H1 (cell line): ENCODE measurements around the gene KLHL29. TPM values are rescaled to one million over a fixed set of nuclear protein-coding genes. Genes with fewer than 3 reads are reported as not detected.

ENCODE experiments used
- CTCF ChIA-PET: fragments of 300-600 bp; sonication (Branson Sonifier 250); formaldehyde crosslinking; loops from one replicate; lab custom pipeline; 2021; ENCODE audit not compliant: partially characterized antibody; lab: Charles Lee
- POLR2A ChIA-PET: fragments of 300-600 bp; sonication (Branson Sonifier 250); formaldehyde crosslinking; loops from one replicate; lab custom pipeline; 2021; ENCODE audit warnings: inconsistent platforms; ENCODE audit not compliant: partially characterized antibody; lab: Charles Lee
- DNase-seq, 2 experiments: peaks; one replicate each; pipeline versions ENCODE4 v3.0.0 to v3.0.0-alpha.2; 2010 to 2022; ENCODE audit warnings: low spot score in 2 of 2, low read depth in 1 of 2, mixed read lengths in 1 of 2
- FAIRE-seq: peaks from 2 replicates; lab custom pipeline; 2011; peaks lifted over from hg19 to GRCh38; lab: Jason Lieb, UNC
- H2AFZ ChIP-seq: 2 replicates; pipeline ENCODE4 v1.8.1; 2012; ENCODE audit warnings: low read length, inconsistent platforms
- H2AK5ac ChIP-seq: 2 replicates; pipeline ENCODE4 v1.6.1; 2013; ENCODE audit warnings: low read depth, low read length
- H2BK120ac ChIP-seq: replicated peaks from 2 replicates; pipeline ENCODE3; 2013; ENCODE audit warnings: low read depth, low read length, inconsistent platforms
- H2BK12ac ChIP-seq: 2 replicates; pipeline ENCODE4 v1.6.1; 2013; ENCODE audit warnings: low read depth, low read length
- H2BK15ac ChIP-seq: 2 replicates; pipeline ENCODE4 v1.6.1; 2013; ENCODE audit warnings: low read length
- H2BK20ac ChIP-seq: 2 replicates; pipeline ENCODE4 v1.6.1; 2013; ENCODE audit warnings: low read length
- H2BK5ac ChIP-seq: 2 replicates; pipeline ENCODE4 v1.6.1; 2013; ENCODE audit warnings: low read depth, low read length
- H3K14ac ChIP-seq: 2 replicates; pipeline ENCODE4 v1.6.1; 2013; ENCODE audit warnings: inconsistent platforms; ENCODE audit not compliant: insufficient read length
- H3K18ac ChIP-seq: 2 replicates; pipeline ENCODE4 v1.6.1; 2013; ENCODE audit warnings: low read length; ENCODE audit errors: extremely low read depth
- H3K23ac ChIP-seq: 2 replicates; pipeline ENCODE4 v1.6.1; 2013; ENCODE audit warnings: inconsistent platforms; ENCODE audit not compliant: insufficient read length
- H3K23me2 ChIP-seq: 2 replicates; pipeline ENCODE4 v1.6.1; 2013; ENCODE audit warnings: low read depth, low read length
- H3K27ac ChIP-seq: 2 replicates; pipeline ENCODE4 v1.6.1; 2011; ENCODE audit warnings: low read depth, low read length, inconsistent platforms
- H3K27me3 ChIP-seq, 4 experiments: replicated peaks in 1 of 4; 1 replicate in 1 of 4; 2 replicates in 3 of 4; pipeline versions ENCODE4 v1.6.1 to v1.8.1; 2011 to 2013; ENCODE audit warnings: low read length in 3 of 4, mild to moderate bottlenecking in 3 of 4, inconsistent platforms in 2 of 4, mixed read lengths in 2 of 4, moderate library complexity in 1 of 4; ENCODE audit not compliant: control insufficient read depth in 3 of 4, insufficient read depth in 3 of 4; ENCODE audit errors: extremely low read depth in 1 of 4
- H3K36me3 ChIP-seq, 4 experiments: 2 replicates each; pipeline versions ENCODE4 v1.6.1 to v1.8.1; 2011 to 2013; ENCODE audit warnings: mild to moderate bottlenecking in 4 of 4, low read length in 3 of 4, moderate library complexity in 2 of 4, control low read depth in 1 of 4, inconsistent platforms in 1 of 4; ENCODE audit not compliant: insufficient read depth in 4 of 4, control insufficient read depth in 2 of 4
- H3K4ac ChIP-seq: replicated peaks from 2 replicates; pipeline ENCODE3; 2013; ENCODE audit warnings: low read length, low read depth, mixed read lengths, inconsistent platforms; ENCODE audit not compliant: insufficient read length
- H3K4me1 ChIP-seq, 4 experiments: replicated peaks in 1 of 4; 1 replicate in 1 of 4; 2 replicates in 3 of 4; pipeline versions ENCODE4 v1.6.1 to v1.8.1; 2011 to 2013; ENCODE audit warnings: low read length in 3 of 4, inconsistent platforms in 2 of 4, mixed read lengths in 1 of 4; ENCODE audit not compliant: insufficient read depth in 4 of 4, control insufficient read depth in 3 of 4
- H3K4me2 ChIP-seq, 2 experiments: 2 replicates each; pipeline versions ENCODE4 v1.6.1 to v1.8.1; 2011 to 2013; ENCODE audit warnings: low read depth in 2 of 2, low read length in 2 of 2, control low read depth in 1 of 2, inconsistent platforms in 1 of 2, mild to moderate bottlenecking in 1 of 2; ENCODE audit not compliant: insufficient read depth in 1 of 2
- H3K4me3 ChIP-seq, 4 experiments: fragments of 200-600, 300-600 bp in 1 of 4; sonication (generic), shearing (Covaris generic), sonication (Bioruptor Twin) in 1 of 4; 2 replicates each; pipeline versions ENCODE4 v1.5.1 to v1.8.1; 2011 to 2016; ENCODE audit warnings: low read length in 4 of 4, low read depth in 3 of 4, control low read depth in 2 of 4, inconsistent platforms in 2 of 4, mild to moderate bottlenecking in 2 of 4, mixed read lengths in 1 of 4, moderate library complexity in 1 of 4; ENCODE audit not compliant: insufficient read depth in 2 of 4; ENCODE audit errors: extremely low read depth in 1 of 4
- H3K56ac ChIP-seq: replicated peaks from 2 replicates; pipeline ENCODE3; 2013; ENCODE audit warnings: low read depth, mild to moderate bottlenecking, mixed read lengths, low read length, inconsistent platforms; ENCODE audit not compliant: insufficient read length
- H3K79me1 ChIP-seq: 2 replicates; pipeline ENCODE4 v1.6.1; 2013; ENCODE audit warnings: low read depth, low read length, control low read depth
- H3K79me2 ChIP-seq, 2 experiments: 2 replicates each; pipeline versions ENCODE4 v1.6.1 to v1.8.1; 2012 to 2013; ENCODE audit warnings: low read length in 2 of 2, mild to moderate bottlenecking in 2 of 2, inconsistent platforms in 1 of 2; ENCODE audit not compliant: insufficient read depth in 2 of 2, control insufficient read depth in 1 of 2
- H3K9ac ChIP-seq, 4 experiments: replicated peaks in 1 of 4; 1 replicate in 1 of 4; 2 replicates in 3 of 4; pipeline versions ENCODE4 v1.6.1 to v1.8.1; 2011 to 2013; ENCODE audit warnings: low read depth in 3 of 4, low read length in 3 of 4, control low read depth in 2 of 4, mild to moderate bottlenecking in 2 of 4, moderate library complexity in 2 of 4, inconsistent platforms in 1 of 4; ENCODE audit errors: extremely low read depth in 1 of 4
- H3K9me3 ChIP-seq, 2 experiments: 2 replicates each; pipeline versions ENCODE4 v1.6.1 to v1.8.1; 2012 to 2013; ENCODE audit warnings: mild to moderate bottlenecking in 2 of 2, moderate library complexity in 2 of 2, control low read depth in 1 of 2, inconsistent platforms in 1 of 2, low read depth in 1 of 2, low read length in 1 of 2, mixed read lengths in 1 of 2; ENCODE audit not compliant: insufficient read depth in 2 of 2
- H4K20me1 ChIP-seq, 2 experiments: replicated peaks in 1 of 2; 2 replicates each; pipeline versions ENCODE3 to v1.8.1; 2011 to 2013; ENCODE audit warnings: inconsistent platforms in 2 of 2, low read length in 2 of 2, mild to moderate bottlenecking in 1 of 2; ENCODE audit not compliant: insufficient read depth in 2 of 2, control insufficient read depth in 1 of 2
- H4K5ac ChIP-seq: 2 replicates; pipeline ENCODE4 v1.6.1; 2013; ENCODE audit warnings: low read length, low read depth, mixed read lengths, inconsistent platforms; ENCODE audit not compliant: insufficient read length
- H4K8ac ChIP-seq: 2 replicates; pipeline ENCODE4 v1.8.0; 2013; ENCODE audit warnings: mild to moderate bottlenecking, moderate library complexity, low read length, inconsistent platforms; ENCODE audit not compliant: insufficient read depth; ENCODE audit errors: extremely low read depth
- H4K91ac ChIP-seq: replicated peaks from 2 replicates; pipeline ENCODE3; 2013; ENCODE audit warnings: low read length, mixed read lengths, inconsistent platforms; ENCODE audit not compliant: insufficient read length
- BRCA1 ChIP-seq: IDR thresholded peaks from 2 replicates; pipeline ENCODE4 v1.6.1; 2012; ENCODE audit warnings: low read depth, low read length, improper control_type of control experiment
- CBX8 ChIP-seq: fragments of 300-800, 300-1000 bp; sonication (generic); IDR thresholded peaks from 2 replicates; pipeline ENCODE4 v1.7.1; 2016; ENCODE audit warnings: low read depth, low read length, borderline replicate concordance
- CREB1 ChIP-seq: IDR thresholded peaks from 2 replicates; pipeline ENCODE4 v1.6.1; 2012; ENCODE audit warnings: inconsistent platforms
- GABPA ChIP-seq: IDR thresholded peaks from 2 replicates; pipeline ENCODE4 v1.6.1; 2011; ENCODE audit warnings: mild to moderate bottlenecking, low read length, moderate library complexity, borderline replicate concordance; ENCODE audit not compliant: insufficient read depth
- HDAC6 ChIP-seq: IDR thresholded peaks from one replicate; pipeline ENCODE4 v1.7.1; 2012; ENCODE audit warnings: low read depth, mild to moderate bottlenecking, inconsistent platforms, low read length, moderate library complexity
- POLR2AphosphoS5 ChIP-seq: IDR thresholded peaks from 2 replicates; pipeline ENCODE4 v1.6.1; 2011; ENCODE audit warnings: low read depth, low read length
- POU5F1 ChIP-seq: IDR thresholded peaks from 2 replicates; pipeline ENCODE4 v1.6.1; 2011; ENCODE audit warnings: low read depth, mild to moderate bottlenecking, low read length, moderate library complexity
- RNF2 ChIP-seq: fragments of 200-900, 300-1000 bp; sonication (generic); IDR thresholded peaks from 2 replicates; pipeline ENCODE4 v1.7.1; 2016; ENCODE audit warnings: borderline replicate concordance, low read depth, mild to moderate bottlenecking, antibody characterized with exemption, low read length; ENCODE audit not compliant: poor library complexity, severe bottlenecking; ENCODE audit errors: missing control alignments
- SP2 ChIP-seq: IDR thresholded peaks from 2 replicates; pipeline ENCODE4 v1.6.1; 2012; ENCODE audit warnings: mild to moderate bottlenecking, low read length, inconsistent platforms
- SP4 ChIP-seq: IDR thresholded peaks from 2 replicates; pipeline ENCODE4 v1.6.1; 2012; ENCODE audit warnings: low read length, inconsistent platforms
- SRF ChIP-seq: IDR thresholded peaks from 2 replicates; pipeline ENCODE4 v1.6.1; 2011; ENCODE audit warnings: mild to moderate bottlenecking, low read depth, low read length, moderate library complexity
- SUZ12 ChIP-seq: fragments of 200-600 bp; sonication (generic); IDR thresholded peaks from 2 replicates; pipeline ENCODE4 v1.6.1; 2012; ENCODE audit warnings: mild to moderate bottlenecking, inconsistent platforms, low read length, moderate library complexity, mixed read lengths
- ZNF274 ChIP-seq: IDR thresholded peaks from 2 replicates; pipeline ENCODE4 v1.7.0; 2012; ENCODE audit warnings: low read length, borderline replicate concordance; ENCODE audit errors: extremely low read depth
- WGBS, 2 experiments: shearing (Covaris generic) in 1 of 2; methylation state at CpG; one replicate each; pipeline versions ENCODE4 v1.1.6 to v1.1.7; 2013 to 2015; ENCODE audit warnings: low lambda C conversion rate in 2 of 2, mixed read lengths in 2 of 2, inconsistent platforms in 1 of 2, low coverage in 1 of 2, missing lambda C conversion rate in 1 of 2; ENCODE audit not compliant: insufficient replicate concordance in 2 of 2, insufficient coverage in 1 of 2, insufficient read length in 1 of 2; ENCODE audit errors: extremely low coverage in 1 of 2, missing lambda C conversion rate in 1 of 2; 5-methylcytosine and 5-hydroxymethylcytosine counted together
- polyA plus RNA-seq, 7 experiments: library from polyadenylated mRNA; depleted of rRNA in 3 of 7; stranded (reverse) in 5 of 7; unstranded in 2 of 7; fragments of >200 nt in 5 of 7; fragments of 200-250 nt in 2 of 7; gene quantifications; 1 replicate in 5 of 7; 2 replicates in 1 of 7; 4 replicates in 1 of 7; pipeline versions ENCODE4 v1.2.1 to v1.2.3, GENCODE V29; 2011 to 2013; ENCODE audit warnings: missing spikeins in 2 of 7, mixed read lengths in 2 of 7
- total RNA-seq: library from RNA; stranded (reverse); fragmentation: NEBNext Ultra II Directional; extraction: Animal tissue kit (Norgen Biotek cat#: 25700); gene quantifications from 2 replicates; pipeline ENCODE4 v1.2.1, GENCODE V29; 2021
- TF ChIP-seq, protein P1 (sequence below): IDR thresholded peaks from 2 replicates; pipeline ENCODE4 v1.6.1; 2012; ENCODE audit warnings: inconsistent platforms

Gene KLHL29
- total and polyA plus RNA-seq, 2 of the 8 experiments (the other 6 are each of a cell fraction or from before 2014, with no cell fraction given) = 1.1 to 4.7 TPM

DNA sequence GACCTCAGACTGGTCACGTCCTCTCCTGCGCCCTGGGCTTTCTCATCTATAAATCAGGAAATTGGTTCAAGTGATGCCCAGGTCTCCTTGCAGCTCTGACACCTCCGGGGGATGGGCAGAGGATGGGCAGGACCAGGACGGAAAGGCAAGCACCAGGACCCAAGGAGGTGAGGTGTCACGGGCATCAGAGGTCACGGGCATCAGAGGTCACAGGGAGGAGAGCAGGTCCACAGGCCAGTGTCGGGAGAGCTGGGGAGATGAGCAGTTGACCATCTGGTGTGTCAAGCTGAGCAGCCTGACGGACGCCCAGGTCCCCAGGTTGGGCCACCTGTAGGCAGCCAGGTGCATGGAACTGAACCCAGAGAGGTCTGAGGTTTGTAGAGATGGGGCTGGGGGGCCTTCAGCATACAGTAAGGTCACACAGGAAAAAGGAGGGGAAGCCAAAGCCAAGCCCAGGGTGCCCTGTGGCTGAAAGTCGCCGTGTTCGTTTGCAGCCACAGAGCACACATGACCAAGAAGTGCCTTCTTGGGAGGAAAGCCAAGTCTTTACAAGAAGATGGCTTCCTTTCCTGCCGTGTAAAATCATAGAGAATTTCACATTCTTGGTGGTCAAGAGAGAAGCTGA is 301.5 kb downstream of the KLHL29 start:
- no peaks in the 10 kb centered on the region for H4K20me1 ChIP-seq
- ChIA-PET CTCF (interaction anchor here (1.2 kb wide), 1 partner anchor 19 kb away, joined by 3 read pairs; no protein-coding TSS in a partner anchor), POLR2A (no interaction called here)
- no peak overlapping the region for H2BK20ac ChIP-seq
- H3K23me2 ChIP-seq = no peaks in the 10 kb centered on the region
- no peak overlapping the region for H3K4me3 ChIP-seq
- H3K4me1 ChIP-seq = peaks cover 0 to 20% (median 9%) of the 10 kb centered on the region in 4 experiments; a peak in 5 of 7 replicates
- no peak for DNase-seq
- no peak overlapping the region for H3K23ac ChIP-seq
- H3K79me1 ChIP-seq = no peaks in the 10 kb centered on the region
- 94% methylated on average over 13 of the region's 13 CpGs; no CpG with 5 or more reads in 1 of the 2 experiments for WGBS, 2 experiments
- H4K5ac ChIP-seq = no peak overlapping the region
- no peak overlapping the region for H3K9ac ChIP-seq
- no peak overlapping the region for H3K14ac ChIP-seq
- no peak overlapping the region for H2BK15ac ChIP-seq
- no peak overlapping the region for H2BK120ac ChIP-seq
- no peak overlapping the region for H4K91ac ChIP-seq
- no peaks in the 10 kb centered on the region for H3K79me2 ChIP-seq
- no peak overlapping the region for H3K18ac ChIP-seq
- H3K9me3 ChIP-seq = no peaks in the 10 kb centered on the region; a peak in 1 of 4 replicates
- no peak overlapping the region for H3K4me2 ChIP-seq
- no peak overlapping the region for H2BK12ac ChIP-seq
- no peak overlapping the region for H3K27ac ChIP-seq
- H2AFZ ChIP-seq = no peak overlapping the region
- no peaks in the 10 kb centered on the region for H3K27me3 ChIP-seq
- H3K56ac ChIP-seq = no peak overlapping the region
- no peak overlapping the region for H4K8ac ChIP-seq
- no peak for FAIRE-seq
- H2BK5ac ChIP-seq = no peak overlapping the region; the same call in 1 of the 2 replicates
- no peak overlapping the region for H3K4ac ChIP-seq
- no peak overlapping the region for H2AK5ac ChIP-seq
- no peaks in the 10 kb centered on the region for H3K36me3 ChIP-seq
- TF ChIP-seq SRF (no peak), SP2 (no peak), POU5F1 (no peak), SP4 (no peak), CBX8 (no peak), ZNF274 (no peak), SUZ12 (no peak), BRCA1 (no peak), HDAC6 (no peak), RNF2 (no peak), POLR2AphosphoS5 (no peak), GABPA (no peak), CREB1 (no peak)
- TF ChIP-seq, protein P1, sequence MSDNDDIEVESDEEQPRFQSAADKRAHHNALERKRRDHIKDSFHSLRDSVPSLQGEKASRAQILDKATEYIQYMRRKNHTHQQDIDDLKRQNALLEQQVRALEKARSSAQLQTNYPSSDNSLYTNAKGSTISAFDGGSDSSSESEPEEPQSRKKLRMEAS = no peak
